ENCODE measurements around the gene SAP30. TPM values are rescaled to one million over a fixed set of nuclear protein-coding genes. Genes with fewer than 3 reads are reported as not detected.

SAP30 gene
- total RNA-seq, 1 donor from 2014 or later: 23.7 TPM

- H3K4me1 Mint-ChIP-seq (ENCODE audit: low read depth): no peaks in the 10 kb centered on the region
- no peak overlapping the region for H3K4me3 Mint-ChIP-seq (ENCODE audit: low read depth)
- TF ChIP-seq, protein P1, sequence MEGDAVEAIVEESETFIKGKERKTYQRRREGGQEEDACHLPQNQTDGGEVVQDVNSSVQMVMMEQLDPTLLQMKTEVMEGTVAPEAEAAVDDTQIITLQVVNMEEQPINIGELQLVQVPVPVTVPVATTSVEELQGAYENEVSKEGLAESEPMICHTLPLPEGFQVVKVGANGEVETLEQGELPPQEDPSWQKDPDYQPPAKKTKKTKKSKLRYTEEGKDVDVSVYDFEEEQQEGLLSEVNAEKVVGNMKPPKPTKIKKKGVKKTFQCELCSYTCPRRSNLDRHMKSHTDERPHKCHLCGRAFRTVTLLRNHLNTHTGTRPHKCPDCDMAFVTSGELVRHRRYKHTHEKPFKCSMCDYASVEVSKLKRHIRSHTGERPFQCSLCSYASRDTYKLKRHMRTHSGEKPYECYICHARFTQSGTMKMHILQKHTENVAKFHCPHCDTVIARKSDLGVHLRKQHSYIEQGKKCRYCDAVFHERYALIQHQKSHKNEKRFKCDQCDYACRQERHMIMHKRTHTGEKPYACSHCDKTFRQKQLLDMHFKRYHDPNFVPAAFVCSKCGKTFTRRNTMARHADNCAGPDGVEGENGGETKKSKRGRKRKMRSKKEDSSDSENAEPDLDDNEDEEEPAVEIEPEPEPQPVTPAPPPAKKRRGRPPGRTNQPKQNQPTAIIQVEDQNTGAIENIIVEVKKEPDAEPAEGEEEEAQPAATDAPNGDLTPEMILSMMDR (IDR thresholded peaks at IDR 0.05; ENCODE audit: unreplicated experiment): no peak
- H3K27ac Mint-ChIP-seq: no peak overlapping the region
- peaks cover 10% of the 10 kb centered on the region for H3K36me3 Mint-ChIP-seq (ENCODE audit: insufficient read depth)
- no peaks in the 10 kb centered on the region for H3K9me3 Mint-ChIP-seq (ENCODE audit: low read depth)
- no peak for DNase-seq (ENCODE audit: low spot score, unreplicated experiment)
- no peaks in the 10 kb centered on the region for H3K27me3 Mint-ChIP-seq
These were observed 27.5 kb downstream of the SAP30 start for GRCh38 chr4:173398220-173398619.

GRCh38 chr4:173398779-173399415 is 28.1 kb downstream of the SAP30 start, which contains the start of gene SCRG1:
Gene SCRG1 (minus strand): TSS chr4:173399116. CDS start chr4:173391414, 7,702 bp downstream.
- H3K27ac Mint-ChIP-seq: no peak within 1 kb of the TSS
- H3K27me3 Mint-ChIP-seq: no peaks in the 10 kb centered on the region
- no peak for DNase-seq (ENCODE audit: low spot score, unreplicated experiment)

GRCh38 chr4:173401063-173401462 is 30.3 kb downstream of the SAP30 start:
- no peaks in the 10 kb centered on the region for H3K9me3 Mint-ChIP-seq (ENCODE audit: low read depth)
- TF ChIP-seq, protein P1 (IDR thresholded peaks at IDR 0.05; ENCODE audit: unreplicated experiment): no peak
- H3K36me3 Mint-ChIP-seq (ENCODE audit: insufficient read depth): peaks cover 12% of the 10 kb centered on the region
- no peak overlapping the region for H3K27ac Mint-ChIP-seq
- DNase-seq (ENCODE audit: low spot score, unreplicated experiment): no peak
- no peak overlapping the region for H3K4me3 Mint-ChIP-seq (ENCODE audit: low read depth)
- no peaks in the 10 kb centered on the region for H3K27me3 Mint-ChIP-seq
- peaks cover 4% of the 10 kb centered on the region for H3K4me1 Mint-ChIP-seq (ENCODE audit: low read depth)

More at GRCh38 chr4:173398779-173399415, 28.1 kb downstream of the SAP30 start, which contains the start of gene SCRG1:
- TF ChIP-seq, protein P1 (IDR thresholded peaks at IDR 0.05; ENCODE audit: unreplicated experiment): no peak
- H3K9me3 Mint-ChIP-seq (ENCODE audit: low read depth): no peaks in the 10 kb centered on the region
- H3K4me3 Mint-ChIP-seq (ENCODE audit: low read depth): no peak within 1 kb of the TSS
- H3K36me3 Mint-ChIP-seq (ENCODE audit: insufficient read depth): peaks cover 8% of the 10 kb centered on the region
- no peaks in the 10 kb centered on the region for H3K4me1 Mint-ChIP-seq (ENCODE audit: low read depth)

- peaks cover 16% of the 10 kb centered on the region for H3K36me3 Mint-ChIP-seq (ENCODE audit: insufficient read depth)
- H3K9me3 Mint-ChIP-seq (ENCODE audit: low read depth): no peaks in the 10 kb centered on the region
- no peaks in the 10 kb centered on the region for H3K27me3 Mint-ChIP-seq
- no peak overlapping the region for H3K4me3 Mint-ChIP-seq (ENCODE audit: low read depth)
- H3K4me1 Mint-ChIP-seq (ENCODE audit: low read depth): peaks cover 4% of the 10 kb centered on the region
- DNase-seq (ENCODE audit: low spot score, unreplicated experiment): no peak
- TF ChIP-seq, protein P1 (IDR thresholded peaks at IDR 0.05; ENCODE audit: unreplicated experiment): no peak
- no peak overlapping the region for H3K27ac Mint-ChIP-seq
These were observed 32.3 kb downstream of the SAP30 start for GRCh38 chr4:173403051-173403450.

DNA sequence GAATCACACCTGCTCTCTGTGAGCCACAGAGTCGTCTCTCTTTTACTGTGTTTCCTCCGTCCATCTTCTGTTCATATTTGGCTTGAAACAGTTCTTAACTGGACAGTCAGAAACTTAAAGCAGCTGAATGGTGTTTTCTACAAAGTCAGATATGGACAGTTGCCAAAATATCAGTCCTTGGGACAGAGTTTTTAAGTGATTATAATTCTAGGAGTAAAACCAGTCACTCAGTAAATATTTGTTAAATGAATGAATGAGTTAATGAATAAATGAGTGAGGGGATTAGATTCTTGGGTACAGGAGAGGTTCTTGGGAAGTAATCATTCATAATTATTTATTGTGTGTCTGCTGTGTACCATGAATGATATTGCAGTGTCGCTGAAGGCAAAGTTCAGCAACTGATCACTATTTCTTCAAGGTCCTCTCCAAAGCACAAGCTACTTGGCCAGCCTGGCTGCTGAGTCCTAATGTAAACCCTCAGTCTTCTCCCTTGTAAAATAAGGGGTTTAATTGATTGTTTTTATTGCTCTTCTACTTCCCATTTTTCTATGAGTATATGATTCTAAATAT is 33.6 kb downstream of the SAP30 start:
- Mint-ChIP-seq H3K9me3 (ENCODE audit: low read depth) (no peaks in the 10 kb centered on the region), H3K27ac (no peak overlapping the region), H3K27me3 (no peaks in the 10 kb centered on the region), H3K36me3 (ENCODE audit: insufficient read depth) (peaks cover 16% of the 10 kb centered on the region), H3K4me1 (ENCODE audit: low read depth) (peaks cover 4% of the 10 kb centered on the region), H3K4me3 (ENCODE audit: low read depth) (no peak overlapping the region)
- TF ChIP-seq, protein P1 (IDR thresholded peaks at IDR 0.05; ENCODE audit: unreplicated experiment): no peak
- no peak for DNase-seq (ENCODE audit: low spot score, unreplicated experiment)

Measured in progenitor cell of endocrine pancreas (in vitro differentiated cells).